Measurements from ENCODE around the gene MSMB. TPM values are rescaled to one million over a fixed set of nuclear protein-coding genes. Genes with fewer than 3 reads are reported as not detected.
A peak's percentile ranks its signal among the peaks of the same experiment; 100 is the strongest.

MSMB gene
- total and polyA plus RNA-seq, 9 of the 15 experiments (the other 6 are each of a cell fraction or from before 2014, with no cell fraction given), result 0.21 to 0.60 TPM; not detected in 7

- TF ChIP-seq TSC22D4 (tag; IDR thresholded peaks at IDR 0.05) (no peak), SIRT6 (IDR thresholded peaks at IDR 0.05; ENCODE audit: low read depth, low read length) (no peak), FOXK1 (CRISPR knock-in tag; IDR thresholded peaks at IDR 0.05; ENCODE audit: borderline replicate concordance) (no peak), CHAMP1 (IDR thresholded peaks at IDR 0.05) (peak; percentile 19; the same call in 1 of the 2 replicates), THAP7 (CRISPR knock-in tag; IDR thresholded peaks at IDR 0.05) (no peak), ZNF609 (CRISPR knock-in tag; IDR thresholded peaks at IDR 0.05; ENCODE audit: borderline replicate concordance) (no peak), HEY1 (CRISPR knock-in tag; IDR thresholded peaks at IDR 0.05; ENCODE audit: borderline replicate concordance) (0 out of 2 replicates have a peak, but pooled peaks have one; percentile 45), NRF1 (conservative IDR thresholded peaks at IDR 0.05 in 1 of 2, IDR thresholded peaks at IDR 0.05 in 1 of 2) (no peak), TEAD4 (IDR thresholded peaks at IDR 0.05; ENCODE audit: low read length) (0 out of 2 replicates have a peak, but pooled peaks have one; percentile 19), TEAD4 (CRISPR knock-in tag; IDR thresholded peaks at IDR 0.05; ENCODE audit: borderline replicate concordance) (no peak), MAFK (IDR thresholded peaks at IDR 0.05; ENCODE audit: low read length) (peak; percentile 76), CTCF (IDR thresholded peaks at IDR 0.05 in 2 of 3, conservative IDR thresholded peaks at IDR 0.05 in 1 of 3; ENCODE audit: insufficient read depth in 2 of 3, low read depth in 1 of 3, low read length in 3 of 3) (peak; percentile 66 to 91 (median 68)), ATF7 (IDR thresholded peaks at IDR 0.05) (0 out of 2 replicates have a peak, but pooled peaks have one; percentile 25), DACH1 (IDR thresholded peaks at IDR 0.05; ENCODE audit: partially characterized antibody) (peak; percentile 84)
These were observed 17.2 kb downstream of the MSMB start (continued) for GRCh38 chr10:46028584-46029460.
